ENCODE measurements around the gene ALPL.

ALPL gene

GRCh38 chr1:21624571-21625389 is 115.6 kb downstream of the ALPL start:
- no peak for TF ChIP-seq CTCF (IDR thresholded peaks at IDR 0.05)
- Histone ChIP-seq H3K4me3 (no peak overlapping the region), H3K27ac (no peak overlapping the region)
- DNase-seq (ENCODE audit: low spot score) = no peak

GRCh38 chr1:21625390-21626190 is 116.4 kb downstream of the ALPL start:
- no peak overlapping the region for H3K27ac ChIP-seq
- DNase-seq (ENCODE audit: low spot score) = no peak
- H3K4me3 ChIP-seq = no peak overlapping the region
- no peak for TF ChIP-seq CTCF (IDR thresholded peaks at IDR 0.05)

GRCh38 chr1:21626921-21627339 is 117.7 kb downstream of the ALPL start:
- Histone ChIP-seq H3K27ac (no peak overlapping the region), H3K4me3 (no peak overlapping the region)
- no peak for TF ChIP-seq CTCF (IDR thresholded peaks at IDR 0.05)
- DNase-seq (ENCODE audit: low spot score) = no peak
